K562 (cell line): ENCODE measurements around the gene CDC42BPB.

Experiments used
- CTCF ChIP-seq, 3 experiments: IDR thresholded peaks in 2 of 3; conservative IDR thresholded peaks in 1 of 3; 2 replicates each; pipeline ENCODE4 v1.5.1; 2011 to 2012; ENCODE audit warnings: low read length in 3 of 3, mild to moderate bottlenecking in 3 of 3, control low read depth in 2 of 3, improper control_type of control experiment in 1 of 3, inconsistent platforms in 1 of 3, low read depth in 1 of 3, mixed read lengths in 1 of 3, moderate library complexity in 1 of 3; ENCODE audit not compliant: insufficient read depth in 2 of 3
- KDM5B ChIP-seq: fragments of 200-600 bp; sonication (generic); IDR thresholded peaks from 2 replicates; pipeline ENCODE4 v1.6.1; 2012; ENCODE audit warnings: low read depth, mild to moderate bottlenecking, moderate library complexity, low read length, control low read depth, inconsistent platforms; ENCODE audit not compliant: insufficient replicate concordance
- PHF20 ChIP-seq: fragments of 450-650 bp; IDR thresholded peaks from 2 replicates; pipeline ENCODE4 v1.6.1; 2018; ENCODE audit not compliant: partially characterized antibody
- YY1 ChIP-seq, 3 experiments: IDR thresholded peaks; 2 replicates each; pipeline ENCODE4 v1.6.1; 2011; ENCODE audit warnings: low read length in 2 of 3, mild to moderate bottlenecking in 2 of 3, moderate library complexity in 2 of 3, borderline replicate concordance in 1 of 3, control low read depth in 1 of 3, low read depth in 1 of 3; ENCODE audit not compliant: insufficient read depth in 3 of 3, insufficient replicate concordance in 2 of 3, control insufficient read depth in 1 of 3, insufficient read length in 1 of 3; ENCODE audit errors: extremely low read depth in 1 of 3

GRCh38 chr14:102897299-102898027 is 159.9 kb downstream of the CDC42BPB start:
- TF ChIP-seq PHF20 (no peak), YY1 (IDR thresholded peaks at IDR 0.05; ENCODE audit: borderline replicate concordance in 1 of 3, control insufficient read depth in 1 of 3, extremely low read depth in 1 of 3, insufficient read depth in 3 of 3, insufficient read length in 1 of 3, insufficient replicate concordance in 2 of 3, low read depth in 1 of 3, low read length in 2 of 3) (no peak), KDM5B (no peak), CTCF (IDR thresholded peaks at IDR 0.05 in 2 of 3, conservative IDR thresholded peaks at IDR 0.05 in 1 of 3; ENCODE audit: insufficient read depth in 2 of 3, low read depth in 1 of 3, low read length in 3 of 3) (no peak)
